Measurements from ENCODE around the gene CARNS1. TPM values are rescaled to one million over a fixed set of nuclear protein-coding genes. Genes with fewer than 3 reads are reported as not detected.

The CARNS1 gene
- total and polyA plus RNA-seq, 9 of the 15 experiments (the other 6 are each of a cell fraction or from before 2014, with no cell fraction given), result 0.01 to 0.18 (median 0.06) TPM; not detected in 3

DNA sequence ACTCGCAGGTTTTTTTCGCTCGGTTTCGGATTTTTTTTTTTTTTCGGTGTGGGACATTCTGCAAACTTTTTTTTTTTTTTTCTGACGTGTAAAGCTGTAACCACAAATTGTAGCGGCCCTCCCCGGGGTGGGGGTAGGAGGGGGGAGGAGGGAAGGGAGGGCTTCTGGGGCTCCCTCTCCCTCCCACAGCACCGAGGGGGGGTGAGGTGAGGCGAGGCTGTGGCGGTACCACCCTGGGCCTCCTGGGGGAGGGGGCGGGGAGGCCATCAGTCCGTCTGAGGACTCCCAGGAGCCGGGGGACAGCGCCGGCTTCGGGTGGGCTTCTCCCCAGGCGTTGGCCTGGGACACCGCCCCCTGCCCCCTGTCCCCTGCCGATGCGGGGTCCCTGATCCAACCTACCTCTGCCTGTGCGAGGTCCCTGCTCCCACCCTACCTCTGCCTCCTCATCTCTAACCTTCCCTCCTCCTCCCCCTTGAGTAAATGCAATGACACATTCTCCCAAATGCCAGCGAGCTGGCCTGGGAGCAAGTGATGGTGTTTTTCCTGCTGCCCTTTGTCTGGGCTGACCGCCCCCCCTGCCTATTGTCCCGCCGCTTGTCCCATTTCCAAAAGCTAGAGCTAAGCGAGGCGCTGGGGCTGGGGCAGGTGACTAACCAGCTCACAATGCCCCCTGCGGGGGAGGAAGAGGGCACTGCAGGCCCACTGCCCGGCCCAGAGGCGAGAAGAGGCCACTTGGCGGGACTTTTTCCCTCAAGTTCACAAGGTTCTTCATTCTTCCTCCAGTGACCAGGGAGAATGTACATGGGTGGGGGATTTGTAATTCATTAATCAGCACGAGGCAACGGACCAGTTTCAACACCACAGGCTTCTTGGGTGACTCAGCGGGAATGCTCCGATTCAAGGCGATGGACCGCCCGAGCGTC is 41.6 kb upstream of the CARNS1 start (continued):
- no peak for TF ChIP-seq ZNF76 (CRISPR knock-in tag; IDR thresholded peaks at IDR 0.05; ENCODE audit: borderline replicate concordance)
- 0 out of 2 replicates have a peak, but pooled peaks have one; percentile 14 for TF ChIP-seq PHF21A (IDR thresholded peaks at IDR 0.05; ENCODE audit: borderline replicate concordance, low read depth)
- no peak for TF ChIP-seq PML (IDR thresholded peaks at IDR 0.05; ENCODE audit: low read length)
- TF ChIP-seq OTX1 (CRISPR knock-in tag; IDR thresholded peaks at IDR 0.05), result no peak
- no peak for TF ChIP-seq TCF7L2 (IDR thresholded peaks at IDR 0.05; ENCODE audit: low read depth, low read length)
- TF ChIP-seq, protein P1, sequence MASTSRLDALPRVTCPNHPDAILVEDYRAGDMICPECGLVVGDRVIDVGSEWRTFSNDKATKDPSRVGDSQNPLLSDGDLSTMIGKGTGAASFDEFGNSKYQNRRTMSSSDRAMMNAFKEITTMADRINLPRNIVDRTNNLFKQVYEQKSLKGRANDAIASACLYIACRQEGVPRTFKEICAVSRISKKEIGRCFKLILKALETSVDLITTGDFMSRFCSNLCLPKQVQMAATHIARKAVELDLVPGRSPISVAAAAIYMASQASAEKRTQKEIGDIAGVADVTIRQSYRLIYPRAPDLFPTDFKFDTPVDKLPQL (IDR thresholded peaks at IDR 0.05; ENCODE audit: extremely low read depth, insufficient read length), result no peak
- no peak for TF ChIP-seq XRCC5 (IDR thresholded peaks at IDR 0.05; ENCODE audit: low read depth, low read length)
- TF ChIP-seq, protein P2, sequence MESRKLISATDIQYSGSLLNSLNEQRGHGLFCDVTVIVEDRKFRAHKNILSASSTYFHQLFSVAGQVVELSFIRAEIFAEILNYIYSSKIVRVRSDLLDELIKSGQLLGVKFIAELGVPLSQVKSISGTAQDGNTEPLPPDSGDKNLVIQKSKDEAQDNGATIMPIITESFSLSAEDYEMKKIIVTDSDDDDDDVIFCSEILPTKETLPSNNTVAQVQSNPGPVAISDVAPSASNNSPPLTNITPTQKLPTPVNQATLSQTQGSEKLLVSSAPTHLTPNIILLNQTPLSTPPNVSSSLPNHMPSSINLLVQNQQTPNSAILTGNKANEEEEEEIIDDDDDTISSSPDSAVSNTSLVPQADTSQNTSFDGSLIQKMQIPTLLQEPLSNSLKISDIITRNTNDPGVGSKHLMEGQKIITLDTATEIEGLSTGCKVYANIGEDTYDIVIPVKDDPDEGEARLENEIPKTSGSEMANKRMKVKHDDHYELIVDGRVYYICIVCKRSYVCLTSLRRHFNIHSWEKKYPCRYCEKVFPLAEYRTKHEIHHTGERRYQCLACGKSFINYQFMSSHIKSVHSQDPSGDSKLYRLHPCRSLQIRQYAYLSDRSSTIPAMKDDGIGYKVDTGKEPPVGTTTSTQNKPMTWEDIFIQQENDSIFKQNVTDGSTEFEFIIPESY (CRISPR knock-in tag; IDR thresholded peaks at IDR 0.05), result no peak
- TF ChIP-seq POLR3A (IDR thresholded peaks at IDR 0.05; ENCODE audit: borderline replicate concordance, extremely low read depth, insufficient read depth, insufficient read length), result no peak
- TF ChIP-seq FOXA3 (CRISPR knock-in tag; conservative IDR thresholded peaks at IDR 0.05 in 1 of 2, IDR thresholded peaks at IDR 0.05 in 1 of 2), result no peak
- TF ChIP-seq, protein P3, sequence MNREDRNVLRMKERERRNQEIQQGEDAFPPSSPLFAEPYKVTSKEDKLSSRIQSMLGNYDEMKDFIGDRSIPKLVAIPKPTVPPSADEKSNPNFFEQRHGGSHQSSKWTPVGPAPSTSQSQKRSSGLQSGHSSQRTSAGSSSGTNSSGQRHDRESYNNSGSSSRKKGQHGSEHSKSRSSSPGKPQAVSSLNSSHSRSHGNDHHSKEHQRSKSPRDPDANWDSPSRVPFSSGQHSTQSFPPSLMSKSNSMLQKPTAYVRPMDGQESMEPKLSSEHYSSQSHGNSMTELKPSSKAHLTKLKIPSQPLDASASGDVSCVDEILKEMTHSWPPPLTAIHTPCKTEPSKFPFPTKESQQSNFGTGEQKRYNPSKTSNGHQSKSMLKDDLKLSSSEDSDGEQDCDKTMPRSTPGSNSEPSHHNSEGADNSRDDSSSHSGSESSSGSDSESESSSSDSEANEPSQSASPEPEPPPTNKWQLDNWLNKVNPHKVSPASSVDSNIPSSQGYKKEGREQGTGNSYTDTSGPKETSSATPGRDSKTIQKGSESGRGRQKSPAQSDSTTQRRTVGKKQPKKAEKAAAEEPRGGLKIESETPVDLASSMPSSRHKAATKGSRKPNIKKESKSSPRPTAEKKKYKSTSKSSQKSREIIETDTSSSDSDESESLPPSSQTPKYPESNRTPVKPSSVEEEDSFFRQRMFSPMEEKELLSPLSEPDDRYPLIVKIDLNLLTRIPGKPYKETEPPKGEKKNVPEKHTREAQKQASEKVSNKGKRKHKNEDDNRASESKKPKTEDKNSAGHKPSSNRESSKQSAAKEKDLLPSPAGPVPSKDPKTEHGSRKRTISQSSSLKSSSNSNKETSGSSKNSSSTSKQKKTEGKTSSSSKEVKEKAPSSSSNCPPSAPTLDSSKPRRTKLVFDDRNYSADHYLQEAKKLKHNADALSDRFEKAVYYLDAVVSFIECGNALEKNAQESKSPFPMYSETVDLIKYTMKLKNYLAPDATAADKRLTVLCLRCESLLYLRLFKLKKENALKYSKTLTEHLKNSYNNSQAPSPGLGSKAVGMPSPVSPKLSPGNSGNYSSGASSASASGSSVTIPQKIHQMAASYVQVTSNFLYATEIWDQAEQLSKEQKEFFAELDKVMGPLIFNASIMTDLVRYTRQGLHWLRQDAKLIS (CRISPR knock-in tag; IDR thresholded peaks at IDR 0.05), result no peak; the same call in 1 of the 2 replicates
- TF ChIP-seq NR3C1 (CRISPR knock-in tag; IDR thresholded peaks at IDR 0.05), result no peak
- peak; percentile 70 for TF ChIP-seq POLR2A (conservative IDR thresholded peaks at IDR 0.05)
- TF ChIP-seq ZNF197 (CRISPR knock-in tag; IDR thresholded peaks at IDR 0.05; ENCODE audit: low read depth), result peak; percentile 24; the same call in 1 of the 2 replicates
- TF ChIP-seq, protein P4, sequence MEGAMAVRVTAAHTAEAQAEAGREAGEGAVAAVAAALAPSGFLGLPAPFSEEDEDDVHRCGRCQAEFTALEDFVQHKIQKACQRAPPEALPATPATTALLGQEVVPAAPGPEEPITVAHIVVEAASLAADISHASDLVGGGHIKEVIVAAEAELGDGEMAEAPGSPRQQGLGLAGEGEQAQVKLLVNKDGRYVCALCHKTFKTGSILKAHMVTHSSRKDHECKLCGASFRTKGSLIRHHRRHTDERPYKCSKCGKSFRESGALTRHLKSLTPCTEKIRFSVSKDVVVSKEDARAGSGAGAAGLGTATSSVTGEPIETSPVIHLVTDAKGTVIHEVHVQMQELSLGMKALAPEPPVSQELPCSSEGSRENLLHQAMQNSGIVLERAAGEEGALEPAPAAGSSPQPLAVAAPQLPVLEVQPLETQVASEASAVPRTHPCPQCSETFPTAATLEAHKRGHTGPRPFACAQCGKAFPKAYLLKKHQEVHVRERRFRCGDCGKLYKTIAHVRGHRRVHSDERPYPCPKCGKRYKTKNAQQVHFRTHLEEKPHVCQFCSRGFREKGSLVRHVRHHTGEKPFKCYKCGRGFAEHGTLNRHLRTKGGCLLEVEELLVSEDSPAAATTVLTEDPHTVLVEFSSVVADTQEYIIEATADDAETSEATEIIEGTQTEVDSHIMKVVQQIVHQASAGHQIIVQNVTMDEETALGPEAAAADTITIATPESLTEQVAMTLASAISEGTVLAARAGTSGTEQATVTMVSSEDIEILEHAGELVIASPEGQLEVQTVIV (CRISPR knock-in tag; IDR thresholded peaks at IDR 0.05; ENCODE audit: borderline replicate concordance), result no peak
- no peak for TF ChIP-seq RBM17 (IDR thresholded peaks at IDR 0.05; ENCODE audit: borderline replicate concordance, low read depth, low read length)
- no peak for TF ChIP-seq MYBL2 (IDR thresholded peaks at IDR 0.05; ENCODE audit: low read depth)
- no peak for TF ChIP-seq MYBL2 (CRISPR knock-in tag; IDR thresholded peaks at IDR 0.05; ENCODE audit: borderline replicate concordance)

All from K562 (cell line).